Breast epithelium (tissue), 4 donors: ENCODE results near the gene TNS4. TPM values are rescaled to one million over a fixed set of nuclear protein-coding genes. Genes with fewer than 3 reads are reported as not detected.
A peak's percentile ranks its signal among the peaks of the same experiment; 100 is the strongest.

Source experiments
- DNase-seq, 2 donors: peaks; one replicate each; pipeline ENCODE4 v3.0.0-alpha.2; 2019; ENCODE audit warnings: low spot score in 2 of 2
- H3K27ac ChIP-seq, 2 donors: fragments of 200-600 bp; sonication (generic) in 1 of 2; one replicate each; pipeline ENCODE4 v1.5.1; 2016 to 2019; ENCODE audit warnings: mild to moderate bottlenecking in 1 of 2
- H3K27me3 ChIP-seq, 2 donors: fragments of 200-600 bp; sonication (generic) in 1 of 2; one replicate each; pipeline versions ENCODE4 v1.5.1 to v1.6.0; 2017 to 2019; ENCODE audit warnings: control low read depth in 1 of 2, mild to moderate bottlenecking in 1 of 2
- H3K36me3 ChIP-seq: fragments of 200-600 bp; one replicate; pipeline ENCODE4 v1.5.1; 2019
- H3K4me1 ChIP-seq, 2 donors: fragments of 200-600 bp; sonication (generic); one replicate each; pipeline ENCODE4 v1.5.1; 2016 to 2019; ENCODE audit warnings: control low read depth in 1 of 2
- H3K4me3 ChIP-seq, 3 donors: fragments of 200-600 bp; sonication (generic); 1 replicate in 2 of 3; 2 replicates in 1 of 3; pipeline ENCODE4 v1.5.1; 2016 to 2019; ENCODE audit warnings: mild to moderate bottlenecking in 3 of 3, moderate library complexity in 2 of 3
- H3K9me3 ChIP-seq, 2 donors: fragments of 200-600 bp; sonication (generic) in 1 of 2; one replicate each; pipeline ENCODE4 v1.5.1; 2016 to 2019; ENCODE audit warnings: control low read depth in 1 of 2
- POLR2A ChIP-seq: fragments of 450-650 bp; IDR thresholded peaks from one replicate; pipeline ENCODE4 v1.6.1; 2016; ENCODE audit warnings: antibody characterized with exemption, mild to moderate bottlenecking, moderate library complexity
- POLR2AphosphoS5 ChIP-seq, 3 donors: sonication (generic); formaldehyde crosslinking; IDR thresholded peaks; one replicate each; pipeline ENCODE4 v1.6.1; 2017; ENCODE audit warnings: antibody characterized with exemption in 3 of 3
- intact Hi-C: fragments of 100-400 bp; cut with DNase I; formaldehyde crosslinking; loops from one replicate; pipeline ENCODE4 v1.15.1; 2023; ENCODE audit warnings: low total_unique reads
- total RNA-seq, 3 donors: library from RNA; depleted of rRNA; stranded (reverse); fragments of >200 nt; gene quantifications; one replicate each; pipeline ENCODE4 v1.1.0, GENCODE V29; 2016
- TF ChIP-seq, protein P1 (sequence below), 3 donors: fragments of 450-650 bp; IDR thresholded peaks; one replicate each; pipeline ENCODE4 v1.5.1; 2016 to 2017; ENCODE audit warnings: antibody characterized with exemption in 3 of 3, mild to moderate bottlenecking in 3 of 3, moderate library complexity in 3 of 3

Gene TNS4
- total RNA-seq, 3 donors from 2014 or later: 30.5 to 52.2 TPM; not detected in 1

GRCh38 chr17:40470932-40471828 lies 30.2 kb downstream of the TNS4 start:
- H3K9me3 ChIP-seq: no peaks in the 10 kb centered on the region
- no peak for TF ChIP-seq POLR2AphosphoS5 (IDR thresholded peaks at IDR 0.05)
- no peak for TF ChIP-seq POLR2A
- TF ChIP-seq, protein P1, sequence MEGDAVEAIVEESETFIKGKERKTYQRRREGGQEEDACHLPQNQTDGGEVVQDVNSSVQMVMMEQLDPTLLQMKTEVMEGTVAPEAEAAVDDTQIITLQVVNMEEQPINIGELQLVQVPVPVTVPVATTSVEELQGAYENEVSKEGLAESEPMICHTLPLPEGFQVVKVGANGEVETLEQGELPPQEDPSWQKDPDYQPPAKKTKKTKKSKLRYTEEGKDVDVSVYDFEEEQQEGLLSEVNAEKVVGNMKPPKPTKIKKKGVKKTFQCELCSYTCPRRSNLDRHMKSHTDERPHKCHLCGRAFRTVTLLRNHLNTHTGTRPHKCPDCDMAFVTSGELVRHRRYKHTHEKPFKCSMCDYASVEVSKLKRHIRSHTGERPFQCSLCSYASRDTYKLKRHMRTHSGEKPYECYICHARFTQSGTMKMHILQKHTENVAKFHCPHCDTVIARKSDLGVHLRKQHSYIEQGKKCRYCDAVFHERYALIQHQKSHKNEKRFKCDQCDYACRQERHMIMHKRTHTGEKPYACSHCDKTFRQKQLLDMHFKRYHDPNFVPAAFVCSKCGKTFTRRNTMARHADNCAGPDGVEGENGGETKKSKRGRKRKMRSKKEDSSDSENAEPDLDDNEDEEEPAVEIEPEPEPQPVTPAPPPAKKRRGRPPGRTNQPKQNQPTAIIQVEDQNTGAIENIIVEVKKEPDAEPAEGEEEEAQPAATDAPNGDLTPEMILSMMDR (IDR thresholded peaks at IDR 0.05): no peak
- no peaks in the 10 kb centered on the region for H3K27me3 ChIP-seq
- no peaks in the 10 kb centered on the region for H3K4me1 ChIP-seq
- H3K36me3 ChIP-seq: no peaks in the 10 kb centered on the region
- DNase-seq: peak in 1 of 2 donors; percentile 48
- H3K4me3 ChIP-seq: no peak overlapping the region
- intact Hi-C loops: no loop called here
- H3K27ac ChIP-seq: peak overlapping the region; percentile 61 to 62

GRCh38 chr17:40469805-40470675 lies 31.4 kb downstream of the TNS4 start:
- Histone ChIP-seq H3K4me1 (no peaks in the 10 kb centered on the region), H3K27ac (no peak overlapping the region), H3K36me3 (no peaks in the 10 kb centered on the region), H3K9me3 (no peaks in the 10 kb centered on the region), H3K4me3 (no peak overlapping the region), H3K27me3 (no peaks in the 10 kb centered on the region)
- intact Hi-C loops: no loop called here
- TF ChIP-seq POLR2AphosphoS5 (IDR thresholded peaks at IDR 0.05) (no peak), POLR2A (no peak)
- TF ChIP-seq, protein P1 (IDR thresholded peaks at IDR 0.05): no peak
- DNase-seq: no peak

GRCh38 chr17:40468560-40468959 lies 32.9 kb downstream of the TNS4 start:
- no peaks in the 10 kb centered on the region for H3K27me3 ChIP-seq
- H3K9me3 ChIP-seq: no peaks in the 10 kb centered on the region
- DNase-seq: no peak
- H3K36me3 ChIP-seq: no peaks in the 10 kb centered on the region
- no peaks in the 10 kb centered on the region for H3K4me1 ChIP-seq
- intact Hi-C loops: no loop called here
- no peak overlapping the region for H3K4me3 ChIP-seq
- H3K27ac ChIP-seq: no peak overlapping the region
- TF ChIP-seq POLR2A: no peak

- Histone ChIP-seq H3K36me3 (no peaks in the 10 kb centered on the region), H3K27ac (no peak overlapping the region), H3K4me1 (no peaks in the 10 kb centered on the region), H3K27me3 (no peaks in the 10 kb centered on the region), H3K4me3 (no peak overlapping the region), H3K9me3 (no peaks in the 10 kb centered on the region)
- intact Hi-C loops: no loop called here
- DNase-seq: no peak
- no peak for TF ChIP-seq POLR2AphosphoS5 (IDR thresholded peaks at IDR 0.05)
- TF ChIP-seq, protein P1 (IDR thresholded peaks at IDR 0.05): no peak
- TF ChIP-seq POLR2A: no peak
These were observed 34.0 kb downstream of the TNS4 start for GRCh38 chr17:40467281-40467867.

DNA sequence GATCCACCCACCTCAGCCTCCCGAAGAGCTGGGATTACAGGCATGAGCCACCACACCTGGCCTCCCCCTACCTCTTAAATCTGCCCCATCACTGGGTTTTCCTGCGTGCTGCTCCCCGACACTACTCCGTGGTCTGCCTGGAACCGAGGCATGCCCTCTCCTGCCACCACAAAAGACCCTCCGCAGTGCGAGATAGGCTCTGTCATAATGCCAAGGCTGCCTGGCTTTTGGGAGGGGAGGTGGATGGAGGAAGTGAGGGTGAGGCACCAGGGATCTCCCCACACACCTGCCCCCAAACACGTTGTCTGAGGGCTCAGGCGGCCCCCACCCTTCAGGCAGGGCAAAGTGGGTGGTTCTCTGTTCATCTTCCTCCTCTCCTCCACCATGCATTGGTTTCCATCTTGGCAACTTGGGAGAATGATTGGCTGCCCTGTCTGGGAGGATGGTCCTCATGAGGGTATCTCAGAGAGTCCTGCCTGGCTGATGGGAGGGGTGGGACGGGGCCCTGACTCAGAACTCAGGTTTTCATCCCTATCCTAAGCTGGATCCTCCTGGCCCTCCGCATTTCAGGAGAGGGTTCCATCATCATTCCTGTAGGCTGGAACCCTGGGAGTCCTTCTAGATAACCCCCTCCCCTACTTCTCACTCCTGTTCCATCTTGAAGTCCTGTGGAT lies 35.0 kb downstream of the TNS4 start:
- TF ChIP-seq POLR2A (no peak), POLR2AphosphoS5 (IDR thresholded peaks at IDR 0.05) (peak in 1 of 3 donors; percentile 17)
- Histone ChIP-seq H3K27me3 (no peaks in the 10 kb centered on the region), H3K27ac (no peak overlapping the region), H3K4me3 (no peak overlapping the region), H3K36me3 (no peaks in the 10 kb centered on the region), H3K9me3 (no peaks in the 10 kb centered on the region), H3K4me1 (no peaks in the 10 kb centered on the region)
- intact Hi-C loops: no loop called here
- DNase-seq: no peak
